Psoas muscle (tissue), 8 donors: ENCODE measurements around the gene TTLL9. TPM values are rescaled to one million over a fixed set of nuclear protein-coding genes. Genes with fewer than 3 reads are reported as not detected.

Source experiments
- ATAC-seq, 4 donors: fragments of 200-7000 bp; cut with Tn5 transposase; one replicate each; pipeline ENCODE4 v1.9.1; 2020; ENCODE audit warnings: moderate library complexity in 3 of 4, mild to moderate bottlenecking in 2 of 4
- DNase-seq, 2 donors: peaks; one replicate each; pipeline ENCODE4 v3.0.0-alpha.2; 2020
- H3K27ac ChIP-seq: fragments of 200-600 bp; one replicate; pipeline ENCODE4 v1.8.0; 2022
- H3K27me3 ChIP-seq, 3 donors: fragments of 200-600 bp in 1 of 3; one replicate each; pipeline versions ENCODE4 v1.6.1 to v1.8.0; 2013 to 2022; ENCODE audit warnings: low read length in 2 of 3, mild to moderate bottlenecking in 2 of 3, moderate library complexity in 1 of 3; ENCODE audit not compliant: insufficient read depth in 3 of 3
- H3K36me3 ChIP-seq, 2 donors: fragments of 200-600 bp in 1 of 2; one replicate each; pipeline versions ENCODE4 v1.6.1 to v1.8.0; 2013 to 2022; ENCODE audit warnings: low read depth in 1 of 2, mild to moderate bottlenecking in 1 of 2, moderate library complexity in 1 of 2; ENCODE audit not compliant: insufficient read depth in 1 of 2
- H3K4me1 ChIP-seq: fragments of 200-600 bp; one replicate; pipeline ENCODE4 v1.8.0; 2022
- H3K4me3 ChIP-seq: fragments of 200-600 bp; one replicate; pipeline ENCODE4 v1.8.0; 2022; ENCODE audit warnings: mild to moderate bottlenecking
- H3K9me3 ChIP-seq: fragments of 200-600 bp; one replicate; pipeline ENCODE4 v1.8.0; 2022
- WGBS, 3 donors: extraction: QIAGEN DNeasy Blood & Tissue Kit; methylation state at CpG; one replicate each; pipeline versions ENCODE4 v1.1.6 to v1.1.7; 2013; 5-methylcytosine and 5-hydroxymethylcytosine counted together
- intact Hi-C, 2 donors: fragments of 100-400 bp; cut with DNase I; formaldehyde crosslinking; loops; one replicate each; pipeline versions ENCODE4 v1.11.0 to v1.14.2; 2022
- polyA plus RNA-seq, 3 donors: library from polyadenylated mRNA; stranded (reverse); fragments of 200-250 nt; gene quantifications; one replicate each; pipeline ENCODE4 v1.2.3, GENCODE V29; 2013
- total RNA-seq, 4 donors: library from RNA; stranded (reverse); fragmentation: NEBNext Ultra II Directional in 2 of 4; extraction: Animal tissue kit (Norgen Biotek cat#: 25700) in 2 of 4; gene quantifications; one replicate each; pipeline versions ENCODE4 v1.2.1 to v1.2.4, GENCODE V29; 2021 to 2023
- TF ChIP-seq, protein P1 (sequence below): fragments of 200-600 bp; IDR thresholded peaks from one replicate; pipeline ENCODE4 v1.8.0; 2022; ENCODE audit warnings: antibody characterized with exemption
- donor health status: healthy with polysubstance abuse.
- donor health status: DM: no; HTN: no; CAD: no; lungs with moderate emphysema.
- donor health status: Bipolar disorder and iron deficiency.
- donor health status: healthy.
- donor health status: DM: yes; HTN: yes; CAD: no.
- donor health status: DM: no; HTN: no; CAD: no.
- donor health status: DM: no; HTN: no; CAD: no.
- donor health status: DM: yes; HTN: yes; CAD: no.

The TTLL9 gene
- total and polyA plus RNA-seq, 7 donors: 0.01 TPM; not detected in 6

DNA sequence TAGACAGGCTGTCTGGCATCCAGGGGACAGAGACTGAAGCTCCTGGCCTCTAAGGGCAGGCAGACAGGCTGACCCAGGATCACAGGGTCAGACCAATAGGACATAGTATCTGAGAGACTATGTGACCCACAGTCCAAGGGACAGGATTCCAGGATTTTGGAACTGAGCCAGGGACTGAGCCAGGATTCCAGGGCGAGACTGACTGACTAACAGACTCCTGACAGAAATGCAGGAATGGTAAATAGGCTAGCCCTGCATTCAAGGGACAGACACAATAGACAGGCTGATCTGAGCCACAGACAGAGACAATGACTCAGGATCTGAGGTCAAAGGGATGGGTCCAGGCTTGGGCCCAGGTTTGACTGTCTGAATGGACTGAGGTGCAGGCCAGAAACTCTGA is 117.3 kb downstream of the TTLL9 start:
- Histone ChIP-seq H3K9me3 (no peaks in the 10 kb centered on the region), H3K4me3 (no peak overlapping the region), H3K4me1 (no peaks in the 10 kb centered on the region), H3K27me3 (peaks cover 0 to 3% (median 0%) of the 10 kb centered on the region in 3 donors), H3K36me3 (no peaks in the 10 kb centered on the region), H3K27ac (no peak overlapping the region)
- intact Hi-C loops: no loop called here
- WGBS, 3 donors: 56 to 78% (median 71%) methylated on average over 1 of the region's 1 CpG
- TF ChIP-seq, protein P1, sequence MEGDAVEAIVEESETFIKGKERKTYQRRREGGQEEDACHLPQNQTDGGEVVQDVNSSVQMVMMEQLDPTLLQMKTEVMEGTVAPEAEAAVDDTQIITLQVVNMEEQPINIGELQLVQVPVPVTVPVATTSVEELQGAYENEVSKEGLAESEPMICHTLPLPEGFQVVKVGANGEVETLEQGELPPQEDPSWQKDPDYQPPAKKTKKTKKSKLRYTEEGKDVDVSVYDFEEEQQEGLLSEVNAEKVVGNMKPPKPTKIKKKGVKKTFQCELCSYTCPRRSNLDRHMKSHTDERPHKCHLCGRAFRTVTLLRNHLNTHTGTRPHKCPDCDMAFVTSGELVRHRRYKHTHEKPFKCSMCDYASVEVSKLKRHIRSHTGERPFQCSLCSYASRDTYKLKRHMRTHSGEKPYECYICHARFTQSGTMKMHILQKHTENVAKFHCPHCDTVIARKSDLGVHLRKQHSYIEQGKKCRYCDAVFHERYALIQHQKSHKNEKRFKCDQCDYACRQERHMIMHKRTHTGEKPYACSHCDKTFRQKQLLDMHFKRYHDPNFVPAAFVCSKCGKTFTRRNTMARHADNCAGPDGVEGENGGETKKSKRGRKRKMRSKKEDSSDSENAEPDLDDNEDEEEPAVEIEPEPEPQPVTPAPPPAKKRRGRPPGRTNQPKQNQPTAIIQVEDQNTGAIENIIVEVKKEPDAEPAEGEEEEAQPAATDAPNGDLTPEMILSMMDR: no peak
- DNase-seq: no peak
- ATAC-seq: no peak

DNA sequence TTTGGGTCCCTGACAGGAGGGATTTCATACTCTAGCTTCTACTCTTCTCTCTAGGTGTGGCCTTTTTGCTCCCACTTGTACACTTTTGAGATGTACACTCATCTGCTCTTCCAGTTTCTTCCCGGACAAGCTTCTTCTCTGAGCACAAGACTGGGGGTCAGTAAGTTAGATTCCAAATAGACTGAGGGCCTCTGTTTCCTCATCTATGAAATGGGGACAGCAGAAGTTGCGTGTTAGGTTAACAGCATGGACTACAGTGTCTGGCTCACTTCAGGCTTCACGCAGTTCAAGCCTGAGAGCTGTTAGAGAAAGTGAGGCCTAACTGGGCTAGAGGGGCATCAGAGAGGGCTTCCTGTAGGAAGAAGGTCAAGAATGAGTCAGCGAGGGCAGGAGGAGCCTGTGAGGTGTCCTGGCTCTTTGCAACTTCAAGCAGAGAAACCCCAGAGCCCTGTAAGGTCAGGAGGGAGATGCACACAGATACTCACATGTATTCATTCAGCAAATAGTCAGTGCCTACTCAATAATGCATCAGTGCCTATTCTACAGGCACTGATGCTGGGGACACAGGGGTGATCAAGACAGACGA is 118.1 kb downstream of the TTLL9 start:
- no peak overlapping the region for H3K4me3 ChIP-seq
- intact Hi-C loops: no loop called here
- TF ChIP-seq, protein P1: no peak
- H3K27ac ChIP-seq: no peak overlapping the region
- DNase-seq: no peak
- no peaks in the 10 kb centered on the region for H3K4me1 ChIP-seq
- WGBS, 3 donors: 86 to 91% (median 87%) methylated on average over 5 of the region's 5 CpGs
- H3K36me3 ChIP-seq: no peaks in the 10 kb centered on the region
- H3K27me3 ChIP-seq: peaks cover 0 to 3% (median 3%) of the 10 kb centered on the region in 3 donors
- H3K9me3 ChIP-seq: no peaks in the 10 kb centered on the region
- ATAC-seq: no peak

- intact Hi-C loops: no loop called here
- H3K4me1 ChIP-seq: no peaks in the 10 kb centered on the region
- no peak for ATAC-seq
These were observed 118.7 kb downstream of the TTLL9 start for GRCh38 chr20:31989030-31989645.

DNA sequence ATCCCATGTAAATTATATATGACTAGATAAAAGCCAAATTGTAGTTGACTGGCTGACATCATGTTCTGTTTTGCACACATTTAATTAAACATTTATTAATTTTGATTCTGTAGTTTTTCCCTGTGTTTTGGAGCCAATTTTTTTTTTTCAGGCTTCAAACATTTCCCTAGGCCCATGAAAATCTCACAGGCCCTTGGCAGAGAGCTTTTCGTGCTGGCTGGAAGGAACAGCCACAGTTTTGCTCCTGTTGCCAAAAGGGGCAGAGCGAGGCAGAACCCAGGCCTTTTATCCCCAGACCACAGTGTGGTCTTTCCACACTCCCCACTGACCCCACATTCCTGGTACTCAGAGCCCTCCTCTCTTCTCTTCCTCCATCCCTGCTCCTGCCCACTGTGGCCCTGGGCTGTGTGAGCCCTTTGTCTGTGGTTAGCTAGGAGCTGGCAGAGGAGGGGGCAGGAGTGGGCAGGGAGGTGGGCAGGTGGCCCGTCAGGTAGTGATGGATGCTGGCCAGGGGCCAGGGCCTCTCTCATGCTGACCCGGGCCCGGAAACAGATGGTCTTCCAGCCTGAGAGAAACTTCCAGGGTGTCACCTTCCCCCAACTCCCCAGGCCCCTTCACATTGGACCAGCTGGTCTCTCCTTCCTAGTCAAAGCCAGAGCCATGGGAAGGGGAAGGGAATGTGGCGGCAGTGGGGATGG is 120.4 kb downstream of the TTLL9 start:
- Histone ChIP-seq H3K27ac (no peak overlapping the region), H3K9me3 (no peaks in the 10 kb centered on the region), H3K4me3 (no peak overlapping the region), H3K27me3 (peaks cover 0 to 24% (median 5%) of the 10 kb centered on the region in 3 donors), H3K36me3 (no peaks in the 10 kb centered on the region), H3K4me1 (no peaks in the 10 kb centered on the region)
- DNase-seq (no peak), ATAC-seq (no peak)
- WGBS, 3 donors: 26 to 39% (median 38%) methylated on average over 5 to 6 of the region's 6 CpGs
- TF ChIP-seq, protein P1: no peak
- intact Hi-C loops: no loop called here

More at GRCh38 chr20:31989030-31989645, 118.7 kb downstream of the TTLL9 start:
- Histone ChIP-seq H3K27me3 (peaks cover 0 to 9% (median 3%) of the 10 kb centered on the region in 3 donors), H3K27ac (no peak overlapping the region), H3K9me3 (no peaks in the 10 kb centered on the region), H3K36me3 (no peaks in the 10 kb centered on the region), H3K4me3 (no peak overlapping the region)
- no peak for DNase-seq
- TF ChIP-seq, protein P1: no peak
- 42 to 61% (median 48%) methylated on average over 8 of the region's 8 CpGs for WGBS, 3 donors
